Measurements from ENCODE around the gene WDR81. TPM values are rescaled to one million over a fixed set of nuclear protein-coding genes. Genes with fewer than 3 reads are reported as not detected.
A peak's percentile ranks its signal among the peaks of the same experiment; 100 is the strongest.
"Not testable (repeated sequence)": the region's sequence is repeated elsewhere in the genome, so short reads cannot be mapped to it uniquely, and the experiment has no call there.

Gene WDR81
- total RNA-seq, 1 donor: 59.0 TPM

- peak in 2 of 3 donors; percentile 53 to 66 for DNase-seq (ENCODE audit: low read depth in 2 of 3, low spot score in 2 of 3)
Measured at GRCh38 chr17:1752425-1753262, 28.1 kb downstream of the WDR81 start.

- no peak for DNase-seq (ENCODE audit: low read depth in 2 of 3, low spot score in 2 of 3)
Measured at GRCh38 chr17:1753767-1754429, 29.4 kb downstream of the WDR81 start.

- DNase-seq (ENCODE audit: low read depth in 2 of 3, low spot score in 2 of 3): no peak
Measured at GRCh38 chr17:1754430-1755112, 30.1 kb downstream of the WDR81 start.

- no peak for DNase-seq (ENCODE audit: low read depth in 2 of 3, low spot score in 2 of 3)
Measured at GRCh38 chr17:1755252-1755826, 30.8 kb downstream of the WDR81 start.

- DNase-seq (ENCODE audit: low read depth in 2 of 3, low spot score in 2 of 3): no peak
Measured at GRCh38 chr17:1755827-1756262, 31.3 kb downstream of the WDR81 start.

- peak in 1 of 3 donors; percentile 23 for DNase-seq (ENCODE audit: low read depth in 2 of 3, low spot score in 2 of 3)
Measured at GRCh38 chr17:1758807-1759206, 34.3 kb downstream of the WDR81 start.

GRCh38 chr17:1759529-1759928, 35.0 kb downstream of the WDR81 start:
- DNase-seq (ENCODE audit: low read depth in 2 of 3, low spot score in 2 of 3): no peak

- DNase-seq (ENCODE audit: low read depth in 2 of 3, low spot score in 2 of 3): no peak
Measured at GRCh38 chr17:1762233-1762900, 37.9 kb downstream of the WDR81 start.

GRCh38 chr17:1762901-1763898, 38.7 kb downstream of the WDR81 start:
- DNase-seq (ENCODE audit: low read depth in 2 of 3, low spot score in 2 of 3): peak in 2 of 3 donors; percentile 13 to 29

GRCh38 chr17:1764284-1764683, 39.8 kb downstream of the WDR81 start:
- DNase-seq (ENCODE audit: low read depth in 2 of 3, low spot score in 2 of 3): peak; percentile 31 to 85 (median 71)

GRCh38 chr17:1764705-1765104, 40.2 kb downstream of the WDR81 start:
- DNase-seq (ENCODE audit: low read depth in 2 of 3, low spot score in 2 of 3): not testable (repeated sequence)

GRCh38 chr17:1765576-1765975, 41.1 kb downstream of the WDR81 start:
- no peak for DNase-seq (ENCODE audit: low read depth in 2 of 3, low spot score in 2 of 3)

GRCh38 chr17:1766382-1767135, 42.1 kb downstream of the WDR81 start:
- DNase-seq (ENCODE audit: low read depth in 2 of 3, low spot score in 2 of 3): no peak

- DNase-seq (ENCODE audit: low read depth in 2 of 3, low spot score in 2 of 3): no peak
Measured at GRCh38 chr17:1767358-1767757, 42.9 kb downstream of the WDR81 start.

- peak in 1 of 3 donors; percentile 23 for DNase-seq (ENCODE audit: low read depth in 2 of 3, low spot score in 2 of 3)
Measured at GRCh38 chr17:1769822-1770477, 45.4 kb downstream of the WDR81 start.

- not testable (repeated sequence) for DNase-seq (ENCODE audit: low read depth in 2 of 3, low spot score in 2 of 3)
Measured at GRCh38 chr17:1773000-1773695, 48.6 kb downstream of the WDR81 start.

GRCh38 chr17:1773696-1774181, 49.2 kb downstream of the WDR81 start:
- DNase-seq (ENCODE audit: low read depth in 2 of 3, low spot score in 2 of 3): peak in 1 of 3 donors; percentile 18

All from hematopoietic multipotent progenitor cell (in vitro differentiated cells).